Calu3 (cell line): ENCODE measurements around the gene LMLN. TPM values are rescaled to one million over a fixed set of nuclear protein-coding genes. Genes with fewer than 3 reads are reported as not detected.
"Not testable (repeated sequence)": the region's sequence is repeated elsewhere in the genome, so short reads cannot be mapped to it uniquely, and the experiment has no call there.

Experiments used
- BruUV-seq: library from RNA; stranded (reverse); fragments of 400-500 nt; replicated peaks from 2 replicates; lab custom pipeline; 2021; lab: Mats Ljungman, UMichigan
- CTCF ChIA-PET: fragments of 300-600 bp; sonication (Branson Sonifier 250); formaldehyde crosslinking; loops from one replicate; lab custom pipeline; 2022; ENCODE audit warnings: antibody characterized with exemption; lab: Charles Lee
- DNase-seq: peaks from one replicate; pipeline ENCODE4 v3.0.0; 2022
- H3K27ac Mint-ChIP-seq: one replicate; pipeline ENCODE4 v1.8.0; 2022; ENCODE audit warnings: mixed read lengths; ENCODE audit not compliant: unreplicated experiment
- H3K27me3 Mint-ChIP-seq: one replicate; pipeline ENCODE4 v1.8.0; 2022; ENCODE audit warnings: mixed read lengths; ENCODE audit not compliant: unreplicated experiment
- H3K36me3 Mint-ChIP-seq: one replicate; pipeline ENCODE4 v1.8.0; 2022; ENCODE audit warnings: mild to moderate bottlenecking, moderate library complexity, mixed read lengths; ENCODE audit not compliant: insufficient read depth, unreplicated experiment
- H3K4me1 Mint-ChIP-seq: one replicate; pipeline ENCODE4 v1.8.0; 2022; ENCODE audit warnings: mild to moderate bottlenecking, low read depth, mixed read lengths; ENCODE audit not compliant: unreplicated experiment
- H3K4me3 Mint-ChIP-seq: one replicate; pipeline ENCODE4 v1.8.0; 2022; ENCODE audit warnings: mild to moderate bottlenecking, low read depth, moderate library complexity, mixed read lengths; ENCODE audit not compliant: unreplicated experiment
- H3K9me3 Mint-ChIP-seq: one replicate; pipeline ENCODE4 v1.8.0; 2022; ENCODE audit warnings: low read depth, mixed read lengths; ENCODE audit not compliant: unreplicated experiment
- intact Hi-C: fragments of 100-400 bp; cut with micrococcal nuclease; formaldehyde crosslinking; loops from one replicate; pipeline ENCODE4 v1.10.0; 2022; ENCODE audit not compliant: unreplicated experiment
- total RNA-seq: library from RNA; stranded (reverse); gene quantifications from 2 replicates; pipeline ENCODE4 v1.2.3, GENCODE V29; 2022
- TF ChIP-seq, protein P1 (sequence below): fragments of 200-600 bp; IDR thresholded peaks from one replicate; pipeline ENCODE4 v1.8.0; 2022; ENCODE audit warnings: antibody characterized with exemption; ENCODE audit not compliant: unreplicated experiment

LMLN gene
- total RNA-seq, 1 experiment from 2014 or later: 7.6 TPM

DNA sequence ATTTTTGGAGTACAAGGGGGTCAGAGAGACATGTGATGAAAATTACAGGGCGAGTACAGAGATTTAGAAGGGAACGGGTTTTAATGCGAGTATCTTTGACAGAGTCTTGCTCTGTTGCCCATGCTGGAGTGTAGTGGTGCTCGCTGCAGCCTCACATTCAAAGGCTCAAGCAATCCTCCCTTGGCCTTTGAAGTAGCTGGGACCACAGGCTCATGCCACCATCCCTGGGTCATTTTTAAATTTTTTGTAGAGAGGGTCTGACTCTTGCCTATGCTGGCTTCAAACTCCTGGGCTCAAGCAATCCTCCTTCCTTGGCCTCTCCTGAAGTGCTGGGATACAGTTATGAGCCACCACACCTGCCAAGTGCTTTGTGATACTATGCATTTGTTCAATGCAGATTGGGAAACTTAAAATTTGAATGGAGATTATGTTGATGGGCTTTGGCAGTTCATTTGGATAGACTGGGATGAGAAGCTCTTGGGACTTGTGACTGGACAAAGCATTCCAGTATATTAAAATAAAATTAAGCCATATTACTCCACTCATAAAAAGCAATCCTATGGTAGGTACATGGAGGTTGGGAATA is 4.0 kb upstream of the LMLN start:
- CTCF ChIA-PET: no interaction called here
- BruUV-seq: no TSS peak
- DNase-seq: no peak
- intact Hi-C loops: no loop called here
- Mint-ChIP-seq H3K36me3 (peaks cover 89% of the 10 kb centered on the region), H3K27ac (no peak overlapping the region), H3K27me3 (no peaks in the 10 kb centered on the region), H3K4me3 (no peak overlapping the region), H3K9me3 (no peaks in the 10 kb centered on the region), H3K4me1 (peaks cover 31% of the 10 kb centered on the region)
- TF ChIP-seq, protein P1, sequence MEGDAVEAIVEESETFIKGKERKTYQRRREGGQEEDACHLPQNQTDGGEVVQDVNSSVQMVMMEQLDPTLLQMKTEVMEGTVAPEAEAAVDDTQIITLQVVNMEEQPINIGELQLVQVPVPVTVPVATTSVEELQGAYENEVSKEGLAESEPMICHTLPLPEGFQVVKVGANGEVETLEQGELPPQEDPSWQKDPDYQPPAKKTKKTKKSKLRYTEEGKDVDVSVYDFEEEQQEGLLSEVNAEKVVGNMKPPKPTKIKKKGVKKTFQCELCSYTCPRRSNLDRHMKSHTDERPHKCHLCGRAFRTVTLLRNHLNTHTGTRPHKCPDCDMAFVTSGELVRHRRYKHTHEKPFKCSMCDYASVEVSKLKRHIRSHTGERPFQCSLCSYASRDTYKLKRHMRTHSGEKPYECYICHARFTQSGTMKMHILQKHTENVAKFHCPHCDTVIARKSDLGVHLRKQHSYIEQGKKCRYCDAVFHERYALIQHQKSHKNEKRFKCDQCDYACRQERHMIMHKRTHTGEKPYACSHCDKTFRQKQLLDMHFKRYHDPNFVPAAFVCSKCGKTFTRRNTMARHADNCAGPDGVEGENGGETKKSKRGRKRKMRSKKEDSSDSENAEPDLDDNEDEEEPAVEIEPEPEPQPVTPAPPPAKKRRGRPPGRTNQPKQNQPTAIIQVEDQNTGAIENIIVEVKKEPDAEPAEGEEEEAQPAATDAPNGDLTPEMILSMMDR: no peak

- no peaks in the 10 kb centered on the region for H3K9me3 Mint-ChIP-seq
- BruUV-seq: no TSS peak
- CTCF ChIA-PET: no interaction called here
- peaks cover 84% of the 10 kb centered on the region for H3K36me3 Mint-ChIP-seq
- no peaks in the 10 kb centered on the region for H3K27me3 Mint-ChIP-seq
- TF ChIP-seq, protein P1: no peak
- H3K4me1 Mint-ChIP-seq: peaks cover 34% of the 10 kb centered on the region
- no peak for DNase-seq
- H3K4me3 Mint-ChIP-seq: no peak overlapping the region
- intact Hi-C loops: no loop called here
- peak overlapping the region; percentile 51 for H3K27ac Mint-ChIP-seq
These were observed 3.4 kb upstream of the LMLN start for GRCh38 chr3:197956626-197956988.

GRCh38 chr3:197957790-197958133 is 2.3 kb upstream of the LMLN start:
- Mint-ChIP-seq H3K27ac (peak overlapping the region; percentile 51), H3K4me3 (no peak overlapping the region), H3K9me3 (no peaks in the 10 kb centered on the region), H3K27me3 (no peaks in the 10 kb centered on the region), H3K4me1 (peaks cover 34% of the 10 kb centered on the region), H3K36me3 (peaks cover 73% of the 10 kb centered on the region)
- no TSS peak for BruUV-seq
- intact Hi-C loops: no loop called here
- CTCF ChIA-PET: interaction anchor here (1.0 kb wide), 1 partner anchor 8 kb away, joined by 3 read pairs; no protein-coding TSS in a partner anchor
- TF ChIP-seq, protein P1: no peak
- no peak for DNase-seq

DNA sequence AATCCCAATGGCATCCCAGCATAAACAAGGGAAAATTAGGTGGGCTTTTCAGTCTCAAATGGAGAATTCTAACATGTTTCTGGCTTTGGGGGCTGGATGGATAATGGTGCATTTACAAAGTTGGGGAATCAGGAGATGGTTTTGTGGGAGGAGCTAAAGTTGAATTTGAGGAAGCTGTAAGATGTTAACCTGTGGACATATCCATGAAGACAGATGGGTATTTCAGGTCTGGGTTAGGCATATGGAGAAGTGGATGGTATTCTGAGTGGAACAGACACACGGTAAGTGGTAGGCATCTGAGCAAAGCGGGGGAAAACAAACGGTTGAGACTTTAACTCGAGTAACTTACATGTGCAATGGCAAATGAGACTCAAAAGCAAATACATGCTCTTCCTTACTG is 1.7 kb upstream of the LMLN start:
- peak overlapping the region; percentile 7 for H3K27ac Mint-ChIP-seq
- BruUV-seq: no TSS peak

GRCh38 chr3:197958848-197959247 is 1.2 kb upstream of the LMLN start:
- DNase-seq, H3K9me3 Mint-ChIP-seq, BruUV-seq, intact Hi-C loops, CTCF ChIA-PET, H3K27me3 Mint-ChIP-seq: not testable (repeated sequence)
- peak overlapping the region; percentile 97 for H3K4me3 Mint-ChIP-seq
- peaks cover 34% of the 10 kb centered on the region for H3K4me1 Mint-ChIP-seq
- H3K36me3 Mint-ChIP-seq: peaks cover 62% of the 10 kb centered on the region
- peak overlapping the region; percentile 7 for H3K27ac Mint-ChIP-seq

More for the DNA sequence above, 1.7 kb upstream of the LMLN start:
- CTCF ChIA-PET: interaction anchor here (1.0 kb wide), 1 partner anchor 9 kb away, joined by 3 read pairs; no protein-coding TSS in a partner anchor
- H3K36me3 Mint-ChIP-seq: peaks cover 67% of the 10 kb centered on the region
- intact Hi-C loops: no loop called here
- DNase-seq: no peak
- peaks cover 34% of the 10 kb centered on the region for H3K4me1 Mint-ChIP-seq
- no peaks in the 10 kb centered on the region for H3K27me3 Mint-ChIP-seq
- H3K4me3 Mint-ChIP-seq: no peak overlapping the region
- no peaks in the 10 kb centered on the region for H3K9me3 Mint-ChIP-seq
- TF ChIP-seq, protein P1: no peak
